Measurements from ENCODE around the gene GRM1. TPM values are rescaled to one million over a fixed set of nuclear protein-coding genes. Genes with fewer than 3 reads are reported as not detected.

The GRM1 gene
- total and polyA plus RNA-seq, 2 donors (not counting 3 experiments of a cell fraction or from before 2014, with no cell fraction given): 0.07 TPM; not detected in 1

- Histone ChIP-seq H3K9me1 (replicated peaks; ENCODE audit: control insufficient read depth, extremely low read depth, insufficient read depth, low read length) (no peaks in the 10 kb centered on the region), H3K9me3 (replicated peaks; ENCODE audit: control insufficient read depth, insufficient read depth, low read length) (no peaks in the 10 kb centered on the region), H4K20me1 (replicated peaks; ENCODE audit: control insufficient read depth, extremely low read depth, insufficient read depth, low read length) (no peaks in the 10 kb centered on the region), H3K27me3 (ENCODE audit: control insufficient read depth in 2 of 2, insufficient read depth in 2 of 2, low read length in 2 of 2) (no peaks in the 10 kb centered on the region), H3K27ac (ENCODE audit: insufficient read depth, low read depth, low read length) (no peak overlapping the region), H3K9ac (replicated peaks; ENCODE audit: extremely low read depth, insufficient read depth, low read length) (no peak overlapping the region), H2AFZ (ENCODE audit: low read depth, low read length) (no peak overlapping the region), H3K79me2 (ENCODE audit: control insufficient read depth, insufficient read depth, low read length) (no peaks in the 10 kb centered on the region), H3K4me1 (ENCODE audit: control insufficient read depth, extremely low read depth, insufficient read depth, low read length) (no peaks in the 10 kb centered on the region), H3K36me3 (ENCODE audit: control insufficient read depth in 2 of 2, extremely low read depth in 1 of 2, insufficient read depth in 2 of 2, low read length in 2 of 2) (no peaks in the 10 kb centered on the region), H3K4me2 (ENCODE audit: insufficient read depth, low read length) (no peak overlapping the region), H3K4me3 (replicated peaks in 1 of 3; ENCODE audit: insufficient read depth in 1 of 3, low read depth in 1 of 3, low read length in 3 of 3) (no peak overlapping the region)
- ChIA-PET POLR2A (no interaction called here), CTCF (no interaction called here)
- no TSS peak for BruUV-seq (replicated peaks)
- TF ChIP-seq, protein P1, sequence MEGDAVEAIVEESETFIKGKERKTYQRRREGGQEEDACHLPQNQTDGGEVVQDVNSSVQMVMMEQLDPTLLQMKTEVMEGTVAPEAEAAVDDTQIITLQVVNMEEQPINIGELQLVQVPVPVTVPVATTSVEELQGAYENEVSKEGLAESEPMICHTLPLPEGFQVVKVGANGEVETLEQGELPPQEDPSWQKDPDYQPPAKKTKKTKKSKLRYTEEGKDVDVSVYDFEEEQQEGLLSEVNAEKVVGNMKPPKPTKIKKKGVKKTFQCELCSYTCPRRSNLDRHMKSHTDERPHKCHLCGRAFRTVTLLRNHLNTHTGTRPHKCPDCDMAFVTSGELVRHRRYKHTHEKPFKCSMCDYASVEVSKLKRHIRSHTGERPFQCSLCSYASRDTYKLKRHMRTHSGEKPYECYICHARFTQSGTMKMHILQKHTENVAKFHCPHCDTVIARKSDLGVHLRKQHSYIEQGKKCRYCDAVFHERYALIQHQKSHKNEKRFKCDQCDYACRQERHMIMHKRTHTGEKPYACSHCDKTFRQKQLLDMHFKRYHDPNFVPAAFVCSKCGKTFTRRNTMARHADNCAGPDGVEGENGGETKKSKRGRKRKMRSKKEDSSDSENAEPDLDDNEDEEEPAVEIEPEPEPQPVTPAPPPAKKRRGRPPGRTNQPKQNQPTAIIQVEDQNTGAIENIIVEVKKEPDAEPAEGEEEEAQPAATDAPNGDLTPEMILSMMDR (IDR thresholded peaks at IDR 0.05; ENCODE audit: extremely low read depth in 1 of 2, insufficient read depth in 1 of 2, low read depth in 1 of 2, low read length in 2 of 2): no peak
- no peak for TF ChIP-seq FOS (IDR thresholded peaks at IDR 0.05; ENCODE audit: borderline replicate concordance, insufficient read depth, low read length)
- TF ChIP-seq POLR2AphosphoS5 (IDR thresholded peaks at IDR 0.05; ENCODE audit: insufficient read depth, low read depth, low read length): no peak
- no peak for TF ChIP-seq GATA2 (IDR thresholded peaks at IDR 0.05; ENCODE audit: insufficient read depth, insufficient read length, low read depth, low read length)
- TF ChIP-seq MYC (IDR thresholded peaks at IDR 0.05; ENCODE audit: low read depth, low read length): no peak
- no peak for TF ChIP-seq POLR2A (IDR thresholded peaks at IDR 0.05; ENCODE audit: low read depth, low read length)
- TF ChIP-seq EZH2 (IDR thresholded peaks at IDR 0.05; ENCODE audit: borderline replicate concordance, low read depth, low read length, severe bottlenecking): no peak
- TF ChIP-seq JUN (IDR thresholded peaks at IDR 0.05; ENCODE audit: borderline replicate concordance, insufficient read depth, insufficient read length, low read depth): no peak
- no peak for TF ChIP-seq MAX (IDR thresholded peaks at IDR 0.05; ENCODE audit: insufficient read depth, insufficient read length)
- FAIRE-seq (no peak), DNase-seq (ENCODE audit: low read depth, low spot score) (no peak)
- intact Hi-C loops (cut with micrococcal nuclease) (no loop called here), dilution Hi-C loops (cut with MboI; ENCODE audit: extremely low pct_ligation_motif_present, low sequenced_read_pairs) (no loop called here)
Observed at GRCh38 chr6:146191166-146191565, 162.3 kb downstream of the GRM1 start.

All from endothelial cell of umbilical vein (primary cell).